ENCODE measurements around the gene UFSP2. TPM values are rescaled to one million over a fixed set of nuclear protein-coding genes. Genes with fewer than 3 reads are reported as not detected.

UFSP2 gene
- total and polyA plus RNA-seq, 2 of the 4 experiments (the other 2 are of a cell fraction): 21.8 to 43.7 TPM

GRCh38 chr4:185352741-185353140 lies 73.0 kb downstream of the UFSP2 start:
- Histone ChIP-seq H3K9ac (ENCODE audit: low read depth, low read length) (no peak overlapping the region), H3K9me3 (ENCODE audit: control insufficient read depth, insufficient read depth, low read length) (no peaks in the 10 kb centered on the region), H4K8ac (ENCODE audit: low read depth in 2 of 2, low read length in 2 of 2) (no peak overlapping the region), H2BK5ac (ENCODE audit: low read depth, low read length, poor library complexity, severe bottlenecking) (no peak overlapping the region), H3K4me2 (ENCODE audit: low read depth, low read length) (no peak overlapping the region), H4K5ac (ENCODE audit: low read depth, low read length) (no peak overlapping the region), H3K4ac (ENCODE audit: low read depth, low read length) (no peak overlapping the region), H3K9me1 (ENCODE audit: insufficient read depth, low read length) (peaks cover 7% of the 10 kb centered on the region; the same call in 1 of the 2 replicates), H2AK5ac (ENCODE audit: low read depth, low read length) (no peak overlapping the region), H3K4me1 (ENCODE audit: control insufficient read depth, insufficient read depth, low read length) (peaks cover under 1% of the 10 kb centered on the region; the same call in 1 of the 2 replicates), H2BK20ac (ENCODE audit: low read depth, low read length) (no peak overlapping the region), H2AFZ (replicated peaks; ENCODE audit: low read length, poor library complexity) (no peak overlapping the region), H3K79me1 (ENCODE audit: low read depth in 1 of 2, low read length in 2 of 2) (no peaks in the 10 kb centered on the region; a peak in 1 of 4 replicates), H2BK15ac (ENCODE audit: low read depth, low read length) (no peak overlapping the region), H3K23ac (ENCODE audit: low read depth, low read length) (no peak overlapping the region), H3K56ac (ENCODE audit: extremely low read depth, insufficient read depth, low read length) (no peak overlapping the region), H3K14ac (replicated peaks; ENCODE audit: low read depth, low read length) (no peak overlapping the region), H3K27ac (ENCODE audit: insufficient read depth, low read length) (no peak overlapping the region), H2BK120ac (ENCODE audit: low read depth, low read length) (no peak overlapping the region), H4K91ac (ENCODE audit: insufficient read depth, low read depth, low read length) (no peak overlapping the region), H3K18ac (ENCODE audit: low read depth, low read length) (no peak overlapping the region), H2AK9ac (replicated peaks; ENCODE audit: low read depth, low read length, poor library complexity) (no peak overlapping the region), H3K36me3 (ENCODE audit: control insufficient read depth, insufficient read depth, low read length) (peaks cover 14% of the 10 kb centered on the region), H3K27me3 (ENCODE audit: control insufficient read depth, insufficient read depth, low read length) (no peaks in the 10 kb centered on the region), H4K20me1 (ENCODE audit: insufficient read depth, low read length) (no peaks in the 10 kb centered on the region), H3K4me3 (ENCODE audit: insufficient read depth, low read depth, low read length) (no peak overlapping the region)
- no peak for DNase-seq
- ChIA-PET POLR2A (ENCODE audit: unreplicated experiment) (no interaction called here), CTCF (interaction anchor here (0.8 kb wide), 1 partner anchor 12 kb away, joined by 3 read pairs; no protein-coding TSS in a partner anchor)
- intact Hi-C loops (cut with micrococcal nuclease) (no loop called here), in situ Hi-C loops (cut with MboI; ENCODE audit: low sequenced_read_pairs) (no loop called here), dilution Hi-C loops (cut with HindIII; ENCODE audit: low sequenced_read_pairs, unreplicated experiment) (no loop called here)
- WGBS, 2 experiments (ENCODE audit: extremely low coverage in 2 of 2, insufficient read length in 1 of 2): no CpG with 5 or more reads among the region's 2 CpGs
- TF ChIP-seq ELK1 (IDR thresholded peaks at IDR 0.05; ENCODE audit: borderline replicate concordance, low read depth, low read length) (no peak), NFE2L2 (IDR thresholded peaks at IDR 0.05; ENCODE audit: low read depth, low read length) (no peak), POLR2A (IDR thresholded peaks at IDR 0.05; ENCODE audit: low read depth, low read length) (no peak), SMC3 (IDR thresholded peaks at IDR 0.05; ENCODE audit: low read depth, low read length) (no peak), MAFK (IDR thresholded peaks at IDR 0.05; ENCODE audit: low read depth, low read length) (no peak), RAD21 (IDR thresholded peaks at IDR 0.05; ENCODE audit: low read length) (no peak), FOS (IDR thresholded peaks at IDR 0.05; ENCODE audit: low read depth, low read length) (no peak)
- TF ChIP-seq, protein P1, sequence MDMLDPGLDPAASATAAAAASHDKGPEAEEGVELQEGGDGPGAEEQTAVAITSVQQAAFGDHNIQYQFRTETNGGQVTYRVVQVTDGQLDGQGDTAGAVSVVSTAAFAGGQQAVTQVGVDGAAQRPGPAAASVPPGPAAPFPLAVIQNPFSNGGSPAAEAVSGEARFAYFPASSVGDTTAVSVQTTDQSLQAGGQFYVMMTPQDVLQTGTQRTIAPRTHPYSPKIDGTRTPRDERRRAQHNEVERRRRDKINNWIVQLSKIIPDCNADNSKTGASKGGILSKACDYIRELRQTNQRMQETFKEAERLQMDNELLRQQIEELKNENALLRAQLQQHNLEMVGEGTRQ (IDR thresholded peaks at IDR 0.05; ENCODE audit: low read depth, low read length): no peak
- ATAC-seq (ENCODE audit: low read depth): no peak
- no TSS peak for BruUV-seq (replicated peaks)

All from IMR-90 (cell line).